ENCODE results near the gene NAA25.

DNA sequence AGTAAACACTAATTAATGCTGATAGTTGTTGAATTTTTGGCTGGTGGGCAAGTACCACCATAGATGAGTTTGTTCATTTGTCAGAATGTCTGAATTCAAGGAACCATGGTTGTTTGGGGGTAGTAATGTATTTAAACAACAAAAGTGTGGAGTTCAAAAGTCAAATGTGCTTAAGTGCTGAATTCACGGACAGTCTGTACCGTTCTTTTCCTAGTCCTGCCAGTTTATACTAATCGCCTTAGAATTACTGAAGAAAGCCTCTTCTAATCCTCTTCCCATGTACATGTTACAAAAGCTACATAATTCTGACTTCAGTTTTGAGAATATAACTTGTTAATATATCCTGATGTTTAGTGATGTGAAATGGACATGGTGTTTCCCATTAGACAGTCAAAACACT, 2.7 kb downstream of the NAA25 start:
- TF ChIP-seq RAD21 (IDR thresholded peaks at IDR 0.05): no peak
- TF ChIP-seq CTCF (IDR thresholded peaks at IDR 0.05; ENCODE audit: low read depth, low read length, missing input control): no peak
- TF ChIP-seq MAX (IDR thresholded peaks at IDR 0.05): no peak
- TF ChIP-seq, protein P1, sequence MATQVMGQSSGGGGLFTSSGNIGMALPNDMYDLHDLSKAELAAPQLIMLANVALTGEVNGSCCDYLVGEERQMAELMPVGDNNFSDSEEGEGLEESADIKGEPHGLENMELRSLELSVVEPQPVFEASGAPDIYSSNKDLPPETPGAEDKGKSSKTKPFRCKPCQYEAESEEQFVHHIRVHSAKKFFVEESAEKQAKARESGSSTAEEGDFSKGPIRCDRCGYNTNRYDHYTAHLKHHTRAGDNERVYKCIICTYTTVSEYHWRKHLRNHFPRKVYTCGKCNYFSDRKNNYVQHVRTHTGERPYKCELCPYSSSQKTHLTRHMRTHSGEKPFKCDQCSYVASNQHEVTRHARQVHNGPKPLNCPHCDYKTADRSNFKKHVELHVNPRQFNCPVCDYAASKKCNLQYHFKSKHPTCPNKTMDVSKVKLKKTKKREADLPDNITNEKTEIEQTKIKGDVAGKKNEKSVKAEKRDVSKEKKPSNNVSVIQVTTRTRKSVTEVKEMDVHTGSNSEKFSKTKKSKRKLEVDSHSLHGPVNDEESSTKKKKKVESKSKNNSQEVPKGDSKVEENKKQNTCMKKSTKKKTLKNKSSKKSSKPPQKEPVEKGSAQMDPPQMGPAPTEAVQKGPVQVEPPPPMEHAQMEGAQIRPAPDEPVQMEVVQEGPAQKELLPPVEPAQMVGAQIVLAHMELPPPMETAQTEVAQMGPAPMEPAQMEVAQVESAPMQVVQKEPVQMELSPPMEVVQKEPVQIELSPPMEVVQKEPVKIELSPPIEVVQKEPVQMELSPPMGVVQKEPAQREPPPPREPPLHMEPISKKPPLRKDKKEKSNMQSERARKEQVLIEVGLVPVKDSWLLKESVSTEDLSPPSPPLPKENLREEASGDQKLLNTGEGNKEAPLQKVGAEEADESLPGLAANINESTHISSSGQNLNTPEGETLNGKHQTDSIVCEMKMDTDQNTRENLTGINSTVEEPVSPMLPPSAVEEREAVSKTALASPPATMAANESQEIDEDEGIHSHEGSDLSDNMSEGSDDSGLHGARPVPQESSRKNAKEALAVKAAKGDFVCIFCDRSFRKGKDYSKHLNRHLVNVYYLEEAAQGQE (IDR thresholded peaks at IDR 0.05): no peak
- no peak for TF ChIP-seq TAF1 (conservative IDR thresholded peaks at IDR 0.05)
- no peak for TF ChIP-seq YY1 (IDR thresholded peaks at IDR 0.05)
- TF ChIP-seq SP1 (IDR thresholded peaks at IDR 0.05): no peak
- no peak for TF ChIP-seq HNF4G (IDR thresholded peaks at IDR 0.05)
- TF ChIP-seq FOXA1 (IDR thresholded peaks at IDR 0.05): no peak
- TF ChIP-seq, protein P2, sequence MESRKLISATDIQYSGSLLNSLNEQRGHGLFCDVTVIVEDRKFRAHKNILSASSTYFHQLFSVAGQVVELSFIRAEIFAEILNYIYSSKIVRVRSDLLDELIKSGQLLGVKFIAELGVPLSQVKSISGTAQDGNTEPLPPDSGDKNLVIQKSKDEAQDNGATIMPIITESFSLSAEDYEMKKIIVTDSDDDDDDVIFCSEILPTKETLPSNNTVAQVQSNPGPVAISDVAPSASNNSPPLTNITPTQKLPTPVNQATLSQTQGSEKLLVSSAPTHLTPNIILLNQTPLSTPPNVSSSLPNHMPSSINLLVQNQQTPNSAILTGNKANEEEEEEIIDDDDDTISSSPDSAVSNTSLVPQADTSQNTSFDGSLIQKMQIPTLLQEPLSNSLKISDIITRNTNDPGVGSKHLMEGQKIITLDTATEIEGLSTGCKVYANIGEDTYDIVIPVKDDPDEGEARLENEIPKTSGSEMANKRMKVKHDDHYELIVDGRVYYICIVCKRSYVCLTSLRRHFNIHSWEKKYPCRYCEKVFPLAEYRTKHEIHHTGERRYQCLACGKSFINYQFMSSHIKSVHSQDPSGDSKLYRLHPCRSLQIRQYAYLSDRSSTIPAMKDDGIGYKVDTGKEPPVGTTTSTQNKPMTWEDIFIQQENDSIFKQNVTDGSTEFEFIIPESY (IDR thresholded peaks at IDR 0.05): no peak
- TF ChIP-seq EGR1 (IDR thresholded peaks at IDR 0.05; ENCODE audit: low read depth in 2 of 2): no peak

All from liver (tissue), 3 donors.